Measurements from ENCODE around the gene ACAD8.
A peak's percentile ranks its signal among the peaks of the same experiment; 100 is the strongest.

ACAD8 gene

GRCh38 chr11:134230339-134230738 lies 23.0 kb upstream of the ACAD8 start:
- Histone ChIP-seq H3K79me2 (ENCODE audit: insufficient read depth, low read length) (peaks cover 71% of the 10 kb centered on the region), H3K9me2 (replicated peaks; ENCODE audit: low read depth, low read length) (no peaks in the 10 kb centered on the region), H4K20me1 (ENCODE audit: insufficient read depth, low read length, poor library complexity, severe bottlenecking) (peaks cover 24% of the 10 kb centered on the region), H3K4me2 (ENCODE audit: low read depth, low read length, poor library complexity, severe bottlenecking) (peak overlapping the region; percentile 88), H3K4me1 (ENCODE audit: insufficient read depth, low read length, poor library complexity, severe bottlenecking) (peaks cover 68% of the 10 kb centered on the region), H3K4me3 (ENCODE audit: low read length, poor library complexity, severe bottlenecking) (peak overlapping the region; percentile 43), H3K9ac (ENCODE audit: low read depth, low read length, poor library complexity, severe bottlenecking) (peak overlapping the region; percentile 34), H3K9me3 (ENCODE audit: insufficient read depth, low read depth, low read length) (no peaks in the 10 kb centered on the region), H3K36me3 (ENCODE audit: insufficient read depth, low read length) (peaks cover 5% of the 10 kb centered on the region; the same call in 1 of the 2 replicates), H2AFZ (ENCODE audit: low read length) (no peak overlapping the region), H3K27me3 (ENCODE audit: insufficient read depth, low read length, poor library complexity, severe bottlenecking) (no peaks in the 10 kb centered on the region), H3F3A (ENCODE audit: low read depth) (no peaks in the 10 kb centered on the region)
- no peak for TF ChIP-seq CTCF (conservative IDR thresholded peaks at IDR 0.05; ENCODE audit: low read length)
- no peak for TF ChIP-seq EZH2phosphoT487 (IDR thresholded peaks at IDR 0.05; ENCODE audit: borderline replicate concordance)

GRCh38 chr11:134231958-134232659 lies 21.3 kb upstream of the ACAD8 start:
- Histone ChIP-seq H3K9me2 (replicated peaks; ENCODE audit: low read depth, low read length) (no peaks in the 10 kb centered on the region), H3K4me3 (ENCODE audit: low read length, poor library complexity, severe bottlenecking) (no peak overlapping the region), H3K36me3 (ENCODE audit: insufficient read depth, low read length) (peaks cover 15% of the 10 kb centered on the region; the same call in 1 of the 2 replicates), H3K4me1 (ENCODE audit: insufficient read depth, low read length, poor library complexity, severe bottlenecking) (peaks cover 55% of the 10 kb centered on the region), H3K9me3 (ENCODE audit: insufficient read depth, low read depth, low read length) (no peaks in the 10 kb centered on the region), H3K27me3 (ENCODE audit: insufficient read depth, low read length, poor library complexity, severe bottlenecking) (no peaks in the 10 kb centered on the region), H2AFZ (ENCODE audit: low read length) (no peak overlapping the region), H3K4me2 (ENCODE audit: low read depth, low read length, poor library complexity, severe bottlenecking) (peak overlapping the region; percentile 41), H3F3A (ENCODE audit: low read depth) (no peaks in the 10 kb centered on the region), H4K20me1 (ENCODE audit: insufficient read depth, low read length, poor library complexity, severe bottlenecking) (peaks cover 20% of the 10 kb centered on the region), H3K9ac (ENCODE audit: low read depth, low read length, poor library complexity, severe bottlenecking) (no peak overlapping the region), H3K79me2 (ENCODE audit: insufficient read depth, low read length) (peaks cover 53% of the 10 kb centered on the region)
- TF ChIP-seq EZH2phosphoT487 (IDR thresholded peaks at IDR 0.05; ENCODE audit: borderline replicate concordance) (no peak), CTCF (conservative IDR thresholded peaks at IDR 0.05; ENCODE audit: low read length) (no peak)

- no peak overlapping the region for H3K4me2 ChIP-seq (ENCODE audit: low read depth, low read length, poor library complexity, severe bottlenecking)
- no peak for TF ChIP-seq EZH2phosphoT487 (IDR thresholded peaks at IDR 0.05; ENCODE audit: borderline replicate concordance)
- no peak for TF ChIP-seq CTCF (conservative IDR thresholded peaks at IDR 0.05; ENCODE audit: low read length)
- H3K4me1 ChIP-seq (ENCODE audit: insufficient read depth, low read length, poor library complexity, severe bottlenecking) = peaks cover 46% of the 10 kb centered on the region
- H3F3A ChIP-seq (ENCODE audit: low read depth) = no peaks in the 10 kb centered on the region
- no peaks in the 10 kb centered on the region for H3K9me3 ChIP-seq (ENCODE audit: insufficient read depth, low read depth, low read length)
- H3K9me2 ChIP-seq (replicated peaks; ENCODE audit: low read depth, low read length) = no peaks in the 10 kb centered on the region
- no peak overlapping the region for H3K9ac ChIP-seq (ENCODE audit: low read depth, low read length, poor library complexity, severe bottlenecking)
- peaks cover 44% of the 10 kb centered on the region for H3K79me2 ChIP-seq (ENCODE audit: insufficient read depth, low read length)
- H3K27me3 ChIP-seq (ENCODE audit: insufficient read depth, low read length, poor library complexity, severe bottlenecking) = no peaks in the 10 kb centered on the region
- H4K20me1 ChIP-seq (ENCODE audit: insufficient read depth, low read length, poor library complexity, severe bottlenecking) = peaks cover 19% of the 10 kb centered on the region
- H2AFZ ChIP-seq (ENCODE audit: low read length) = no peak overlapping the region
- no peak overlapping the region for H3K4me3 ChIP-seq (ENCODE audit: low read length, poor library complexity, severe bottlenecking)
- peaks cover 15% of the 10 kb centered on the region; the same call in 1 of the 2 replicates for H3K36me3 ChIP-seq (ENCODE audit: insufficient read depth, low read length)
These were observed 19.6 kb upstream of the ACAD8 start for GRCh38 chr11:134233729-134234179.
